Endothelial cell of umbilical vein (primary cell): Measurements from ENCODE around the gene POU6F2. TPM values are rescaled to one million over a fixed set of nuclear protein-coding genes. Genes with fewer than 3 reads are reported as not detected.

Experiments
- BruUV-seq: library from RNA; stranded (reverse); fragments of 400-500 nt; replicated peaks from 2 replicates; lab custom pipeline; 2021; lab: Mats Ljungman, UMichigan
- CTCF ChIA-PET: fragments of 300-600, 350-600 bp; sonication (Branson Sonifier 250); formaldehyde crosslinking; loops from one replicate; lab custom pipeline; 2021; ENCODE audit warnings: antibody characterized with exemption, inconsistent platforms; lab: Charles Lee
- POLR2A ChIA-PET: fragments of 300-600, 350-600 bp; sonication (Branson Sonifier 250); formaldehyde crosslinking; loops from one replicate; lab custom pipeline; 2021; ENCODE audit warnings: antibody characterized with exemption, inconsistent platforms; lab: Charles Lee
- DNase-seq: peaks from one replicate; pipeline ENCODE4 v3.0.0-alpha.2; 2011; ENCODE audit warnings: low read depth, low spot score
- FAIRE-seq: peaks from 2 replicates; lab custom pipeline; 2011; peaks lifted over from hg19 to GRCh38; lab: Jason Lieb, UNC
- H2AFZ ChIP-seq: 2 replicates; pipeline ENCODE4 v1.6.0; 2012; ENCODE audit warnings: low read depth, low read length, control low read depth, inconsistent platforms
- H3K27ac ChIP-seq: 2 replicates; pipeline ENCODE4 v1.5.1; 2011; ENCODE audit warnings: low read depth, mild to moderate bottlenecking, control low read depth, low read length, moderate library complexity; ENCODE audit not compliant: insufficient read depth
- H3K27me3 ChIP-seq, 2 experiments: 2 replicates each; pipeline versions ENCODE4 v1.6.0 to v1.6.1; 2011; ENCODE audit warnings: low read length in 2 of 2, mixed read lengths in 1 of 2; ENCODE audit not compliant: control insufficient read depth in 2 of 2, insufficient read depth in 2 of 2
- H3K36me3 ChIP-seq, 2 experiments: 2 replicates in 1 of 2; 3 replicates in 1 of 2; pipeline ENCODE4 v1.5.1; 2011; ENCODE audit warnings: low read length in 2 of 2, mild to moderate bottlenecking in 1 of 2, moderate library complexity in 1 of 2; ENCODE audit not compliant: control insufficient read depth in 2 of 2, insufficient read depth in 2 of 2; ENCODE audit errors: extremely low read depth in 1 of 2
- H3K4me1 ChIP-seq: 3 replicates; pipeline ENCODE4 v1.5.1; 2011; ENCODE audit warnings: mild to moderate bottlenecking, low read length; ENCODE audit not compliant: control insufficient read depth, insufficient read depth; ENCODE audit errors: extremely low read depth
- H3K4me2 ChIP-seq: 2 replicates; pipeline ENCODE4 v1.6.1; 2011; ENCODE audit warnings: low read length, control low read depth, mixed read lengths; ENCODE audit not compliant: insufficient read depth
- H3K4me3 ChIP-seq, 3 experiments: fragments of 200-600 bp in 1 of 3; sonication (generic), shearing (Covaris generic) in 1 of 3; replicated peaks in 1 of 3; 2 replicates each; pipeline ENCODE4 v1.5.1; 2011 to 2016; ENCODE audit warnings: control low read depth in 3 of 3, low read length in 3 of 3, mild to moderate bottlenecking in 2 of 3, inconsistent platforms in 1 of 3, low read depth in 1 of 3, moderate library complexity in 1 of 3; ENCODE audit not compliant: insufficient read depth in 1 of 3
- H3K79me2 ChIP-seq: 2 replicates; pipeline ENCODE4 v1.6.0; 2012; ENCODE audit warnings: low read length, inconsistent platforms; ENCODE audit not compliant: control insufficient read depth, insufficient read depth
- H3K9ac ChIP-seq: replicated peaks from 2 replicates; pipeline ENCODE3; 2011; ENCODE audit warnings: low read length, control low read depth; ENCODE audit not compliant: insufficient read depth; ENCODE audit errors: extremely low read depth
- H3K9me1 ChIP-seq: replicated peaks from 3 replicates; pipeline ENCODE4 v1.6.0; 2011; ENCODE audit warnings: mild to moderate bottlenecking, low read length; ENCODE audit not compliant: control insufficient read depth, insufficient read depth; ENCODE audit errors: extremely low read depth
- H3K9me3 ChIP-seq: replicated peaks from 2 replicates; pipeline ENCODE4 v1.5.1; 2012; ENCODE audit warnings: low read length, inconsistent platforms; ENCODE audit not compliant: control insufficient read depth, insufficient read depth
- H4K20me1 ChIP-seq: replicated peaks from 2 replicates; pipeline ENCODE3; 2011; ENCODE audit warnings: mild to moderate bottlenecking, low read length; ENCODE audit not compliant: control insufficient read depth, insufficient read depth; ENCODE audit errors: extremely low read depth
- CTCF ChIP-seq, 2 donors: IDR thresholded peaks; 1 replicate in 1 of 2; 2 replicates in 1 of 2; pipeline ENCODE4 v1.5.1; 2011; ENCODE audit warnings: low read length in 2 of 2, mild to moderate bottlenecking in 2 of 2, moderate library complexity in 2 of 2, control low read depth in 1 of 2, inconsistent platforms in 1 of 2, low read depth in 1 of 2; ENCODE audit not compliant: insufficient read depth in 1 of 2; ENCODE audit errors: extremely low read depth in 1 of 2
- EZH2 ChIP-seq: IDR thresholded peaks from 2 replicates; pipeline ENCODE4 v1.6.1; 2012; ENCODE audit warnings: borderline replicate concordance, low read depth, mild to moderate bottlenecking, moderate library complexity, low read length, inconsistent platforms; ENCODE audit not compliant: severe bottlenecking
- FOS ChIP-seq: IDR thresholded peaks from 2 replicates; pipeline ENCODE4 v1.6.1; 2011; ENCODE audit warnings: mild to moderate bottlenecking, low read length, moderate library complexity, borderline replicate concordance; ENCODE audit not compliant: insufficient read depth
- GATA2 ChIP-seq: IDR thresholded peaks from 2 replicates; pipeline ENCODE4 v1.7.0; 2011; ENCODE audit warnings: low read depth, mild to moderate bottlenecking, moderate library complexity, mixed read lengths, low read length; ENCODE audit not compliant: insufficient read length, insufficient read depth
- JUN ChIP-seq: IDR thresholded peaks from 2 replicates; pipeline ENCODE4 v1.6.1; 2011; ENCODE audit warnings: borderline replicate concordance, low read depth; ENCODE audit not compliant: insufficient read length, insufficient read depth
- MAX ChIP-seq: IDR thresholded peaks from 2 replicates; pipeline ENCODE4 v1.6.1; 2011; ENCODE audit not compliant: insufficient read depth, insufficient read length
- MYC ChIP-seq: IDR thresholded peaks from one replicate; pipeline ENCODE4 v1.6.1; 2011; ENCODE audit warnings: mild to moderate bottlenecking, low read depth, low read length
- POLR2A ChIP-seq: IDR thresholded peaks from 2 replicates; pipeline ENCODE4 v1.6.1; 2012; ENCODE audit warnings: low read depth, mild to moderate bottlenecking, control low read depth, low read length
- POLR2AphosphoS5 ChIP-seq: IDR thresholded peaks from 2 replicates; pipeline ENCODE4 v1.6.1; 2012; ENCODE audit warnings: low read depth, mild to moderate bottlenecking, control low read depth, low read length, moderate library complexity; ENCODE audit not compliant: insufficient read depth
- dilution Hi-C: fragments of 300-500 bp; cut with MboI; formaldehyde crosslinking; loops from one replicate; pipeline ENCODE4 v1.15.0; 2019; ENCODE audit warnings: low sequenced_read_pairs; ENCODE audit not compliant: extremely low pct_ligation_motif_present
- intact Hi-C: fragments of 100-400 bp; cut with micrococcal nuclease; formaldehyde crosslinking; loops from one replicate; pipeline ENCODE4 v1.10.0; 2022
- polyA plus RNA-seq, 4 experiments: library from polyadenylated mRNA; depleted of rRNA in 3 of 4; stranded (reverse) in 3 of 4; unstranded in 1 of 4; fragments of >200 nt; gene quantifications; 2 replicates each; pipeline versions ENCODE4 v1.2.1 to v1.2.3, GENCODE V29; 2011 to 2012; ENCODE audit warnings: missing spikeins in 1 of 4
- total RNA-seq: library from RNA; stranded (reverse); gene quantifications from 2 replicates; pipeline ENCODE4 v1.2.3, GENCODE V29; 2021

Gene POU6F2
- total and polyA plus RNA-seq, 2 donors (not counting 3 experiments of a cell fraction or from before 2014, with no cell fraction given), result 0.29 TPM; not detected in 1

- POLR2A ChIA-PET, result no interaction called here
- TF ChIP-seq POLR2AphosphoS5 (no peak), POLR2A (no peak), GATA2 (no peak), FOS (no peak)
- no peaks in the 10 kb centered on the region for H3K9me1 ChIP-seq
- no peaks in the 10 kb centered on the region for H3K4me1 ChIP-seq
- H3K4me3 ChIP-seq, result no peak overlapping the region
- no peak overlapping the region for H2AFZ ChIP-seq
- BruUV-seq, result no TSS peak
- H3K4me2 ChIP-seq, result no peak overlapping the region
- H4K20me1 ChIP-seq, result no peaks in the 10 kb centered on the region
- CTCF ChIA-PET, result interaction anchor here (1.2 kb wide), 1 partner anchor 28 kb away, joined by 3 read pairs; no protein-coding TSS in a partner anchor
- dilution Hi-C loops, result no loop called here
- FAIRE-seq (no peak), DNase-seq (no peak)
- intact Hi-C loops, result no loop called here
- H3K9ac ChIP-seq, result no peak overlapping the region
- no peaks in the 10 kb centered on the region for H3K36me3 ChIP-seq
- H3K9me3 ChIP-seq, result no peaks in the 10 kb centered on the region
- H3K79me2 ChIP-seq, result no peaks in the 10 kb centered on the region
- H3K27ac ChIP-seq, result no peak overlapping the region
- peaks cover 0 to 5% of the 10 kb centered on the region in 2 experiments for H3K27me3 ChIP-seq
Observed at GRCh38 chr7:39240864-39241263, 263.2 kb downstream of the POU6F2 start.

- Histone ChIP-seq H2AFZ (no peak overlapping the region), H3K4me2 (no peak overlapping the region), H3K27me3 (no peaks in the 10 kb centered on the region), H3K9ac (no peak overlapping the region), H3K27ac (no peak overlapping the region), H4K20me1 (no peaks in the 10 kb centered on the region), H3K4me3 (no peak overlapping the region), H3K9me1 (no peaks in the 10 kb centered on the region), H3K36me3 (no peaks in the 10 kb centered on the region), H3K79me2 (no peaks in the 10 kb centered on the region), H3K4me1 (no peaks in the 10 kb centered on the region), H3K9me3 (no peaks in the 10 kb centered on the region)
- FAIRE-seq, result no peak
- ChIA-PET POLR2A (no interaction called here), CTCF (interaction anchor here (0.7 kb wide), 1 partner anchor 572 kb away, joined by 3 read pairs; no protein-coding TSS in a partner anchor)
- no peak for DNase-seq
- no peak for TF ChIP-seq CTCF (IDR thresholded peaks at IDR 0.05; ENCODE audit: extremely low read depth in 1 of 2, insufficient read depth in 1 of 2, low read depth in 1 of 2, low read length in 2 of 2)
- no peak for TF ChIP-seq FOS
- TF ChIP-seq POLR2A, result no peak
- TF ChIP-seq JUN, result no peak
- no peak for TF ChIP-seq MYC
- TF ChIP-seq POLR2AphosphoS5, result no peak
- TF ChIP-seq GATA2, result no peak
- TF ChIP-seq MAX, result no peak
- no peak for TF ChIP-seq EZH2
- intact Hi-C loops, result no loop called here
- dilution Hi-C loops, result no loop called here
- BruUV-seq, result no TSS peak
Observed at GRCh38 chr7:39247576-39247975, 269.9 kb downstream of the POU6F2 start.
